Peyer's patch (tissue), 4 donors: ENCODE measurements around the gene RAB40C.

ENCODE experiments used
- CTCF ChIP-seq, 6 experiments: fragments of 450-650 bp in 4 of 6; fragments of 200-600 bp in 2 of 6; sonication (generic) in 1 of 6; IDR thresholded peaks; one replicate each; pipeline ENCODE4 v1.5.1; 2017 to 2019; ENCODE audit warnings: antibody characterized with exemption in 6 of 6, mild to moderate bottlenecking in 3 of 6, moderate library complexity in 1 of 6
- POLR2A ChIP-seq, 2 donors: fragments of 450-650 bp; IDR thresholded peaks; one replicate each; pipeline ENCODE4 v1.5.1; 2017; ENCODE audit warnings: antibody characterized with exemption in 2 of 2, mild to moderate bottlenecking in 2 of 2, moderate library complexity in 2 of 2

GRCh38 chr16:624526-625070, 34.7 kb downstream of the RAB40C start:
- TF ChIP-seq CTCF (IDR thresholded peaks at IDR 0.05) = no peak
- no peak for TF ChIP-seq POLR2A (IDR thresholded peaks at IDR 0.05)
